Kidney capillary endothelial cell (primary cell): ENCODE results near the gene GRK2.

ENCODE experiments used
- DNase-seq: peaks from one replicate; pipeline ENCODE4 v3.0.0-alpha.2; 2018; ENCODE audit warnings: low spot score

Gene GRK2

GRCh38 chr11:67271205-67271540 is 4.9 kb downstream of the GRK2 start:
- no peak for DNase-seq

GRCh38 chr11:67271541-67272284 is 5.4 kb downstream of the GRK2 start:
- no peak for DNase-seq

- DNase-seq, result no peak
Observed at GRCh38 chr11:67272327-67273259, 6.3 kb downstream of the GRK2 start.

- no peak for DNase-seq
Observed at GRCh38 chr11:67273260-67273990, 7.2 kb downstream of the GRK2 start.

GRCh38 chr11:67274768-67275605 is 8.7 kb downstream of the GRK2 start:
- DNase-seq, result no peak

- no peak for DNase-seq
Observed at GRCh38 chr11:67275606-67276409, 9.5 kb downstream of the GRK2 start.

- no peak for DNase-seq
Observed at GRCh38 chr11:67276781-67277230, 10.5 kb downstream of the GRK2 start.

GRCh38 chr11:67277231-67277961 is 11.1 kb downstream of the GRK2 start:
- peak; percentile 84 for DNase-seq

- DNase-seq, result no peak
Observed at GRCh38 chr11:67278135-67278938, 12.1 kb downstream of the GRK2 start.

- DNase-seq, result no peak
Observed at GRCh38 chr11:67278939-67279588, 12.8 kb downstream of the GRK2 start.

- DNase-seq, result no peak
Observed at GRCh38 chr11:67279589-67280340, 13.5 kb downstream of the GRK2 start.

GRCh38 chr11:67280341-67280787 is 14.1 kb downstream of the GRK2 start:
- no peak for DNase-seq

- DNase-seq, result no peak
Observed at GRCh38 chr11:67280788-67281551, 14.7 kb downstream of the GRK2 start.

GRCh38 chr11:67281552-67282150 is 15.4 kb downstream of the GRK2 start:
- DNase-seq, result no peak

- DNase-seq, result no peak
Observed at GRCh38 chr11:67282155-67282875, 16.0 kb downstream of the GRK2 start.

- no peak for DNase-seq
Observed at GRCh38 chr11:67282876-67283371, 16.7 kb downstream of the GRK2 start.
